ENCODE data around the gene MTX3. TPM values are rescaled to one million over a fixed set of nuclear protein-coding genes. Genes with fewer than 3 reads are reported as not detected.

The MTX3 gene
- 37.3 TPM for polyA plus RNA-seq (ENCODE audit: insufficient read length)
- long read RNA-seq, donor 1, full-length matches to known transcripts, result 1 of 1 reads
- long read RNA-seq, donor 1, partial matches to known transcripts, result 0 of 1 reads
- long read RNA-seq, donor 1, other reads (novel, unspliced or antisense), result 0 of 1 reads
- long read RNA-seq, donor 2, partial matches to known transcripts, result 0 of 1 reads
- long read RNA-seq, donor 2, other reads (novel, unspliced or antisense), result 0 of 1 reads
- long read RNA-seq, donor 3, partial matches to known transcripts, result 0 of 2 reads
- long read RNA-seq, donor 3, other reads (novel, unspliced or antisense), result 0 of 2 reads
- long read RNA-seq, donor 4, result 0 reads
- long read RNA-seq, donor 5, full-length matches to known transcripts, result 4 of 4 reads
- long read RNA-seq, donor 5, partial matches to known transcripts, result 0 of 4 reads
- long read RNA-seq, donor 5, other reads (novel, unspliced or antisense), result 0 of 4 reads
- long read RNA-seq, donor 6, full-length matches to known transcripts, result 2 of 2 reads
- long read RNA-seq, donor 6, partial matches to known transcripts, result 0 of 2 reads
- long read RNA-seq, donor 6, other reads (novel, unspliced or antisense), result 0 of 2 reads
- long read RNA-seq, donor 7, partial matches to known transcripts, result 0 of 2 reads
- long read RNA-seq, donor 7, other reads (novel, unspliced or antisense), result 0 of 2 reads
- long read RNA-seq, donor 8, partial matches to known transcripts, result 8 of 9 reads
- long read RNA-seq, donor 8, other reads (novel, unspliced or antisense), result 0 of 9 reads

DNA sequence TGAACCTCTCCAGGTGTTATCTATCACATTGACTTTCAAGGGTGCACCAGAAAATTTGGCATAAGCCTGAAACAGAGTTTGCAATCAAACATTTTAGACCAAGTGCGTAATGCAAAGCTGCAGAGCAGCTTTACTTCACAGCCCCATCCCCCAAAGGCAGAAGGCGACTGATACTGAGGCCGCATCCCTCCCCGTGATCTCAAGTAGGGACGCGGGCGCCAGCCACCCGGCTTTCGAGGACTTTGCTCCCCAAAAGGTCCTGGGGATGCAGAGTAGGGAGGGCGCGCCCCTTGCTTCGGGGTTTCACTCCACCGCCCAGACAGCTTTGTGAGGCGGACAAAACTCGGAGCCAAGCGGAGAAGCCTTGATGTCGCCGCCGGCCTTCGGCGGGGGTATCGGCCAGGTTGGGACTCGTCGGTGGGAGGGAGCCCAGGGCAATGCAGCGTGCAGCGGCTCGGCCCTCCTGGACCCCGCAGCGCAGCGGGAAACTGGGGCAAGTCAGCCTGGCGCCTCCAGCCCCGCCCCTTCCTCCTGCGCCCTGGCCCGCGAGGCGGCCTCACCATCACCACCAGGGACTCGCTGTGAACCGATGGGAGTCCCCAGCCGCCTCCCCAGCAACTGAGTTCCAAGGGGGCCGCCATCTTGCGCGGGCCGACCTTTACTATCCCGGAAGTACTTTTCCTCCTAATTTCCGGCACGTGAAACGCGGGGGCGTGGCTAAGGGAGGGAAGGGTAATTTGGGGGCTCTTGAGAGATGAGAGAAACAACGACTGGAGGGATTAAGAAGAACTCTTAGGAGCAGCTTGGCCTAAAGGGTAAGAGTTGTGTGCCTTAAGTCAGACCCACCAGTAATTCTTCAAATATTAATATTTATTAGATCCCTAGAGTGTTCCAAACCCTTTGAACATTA lies at the start of gene MTX3:
Gene MTX3 (minus strand): TSS at position 665 of the 910 bp plus-strand sequence. CDS start 24 bp downstream, at position 641.
- peak; percentile 93 for DNase-seq

DNA sequence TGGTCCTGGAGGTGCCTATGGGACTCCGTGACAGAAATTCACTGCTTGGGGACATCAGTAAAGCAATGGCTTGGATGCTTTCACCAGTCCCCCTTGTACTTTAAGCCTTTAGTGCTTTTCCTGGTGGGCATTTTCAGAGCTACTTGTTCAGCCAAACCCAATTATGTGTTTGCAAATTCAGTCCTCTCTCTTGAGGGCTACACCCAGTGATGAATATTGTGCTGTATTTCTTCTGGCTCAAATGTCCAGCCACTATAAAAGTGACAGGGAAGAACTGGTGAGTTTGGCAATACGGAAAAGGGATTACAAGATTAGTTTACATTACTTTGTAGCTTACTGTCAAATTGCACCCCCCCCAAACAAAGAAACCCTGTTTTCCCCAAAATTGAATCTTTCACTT lies 48.6 kb upstream of the MTX3 start:
- DNase-seq, result no peak

- no peak for DNase-seq
Measured at GRCh38 chr5:80037366-80037765, 46.3 kb upstream of the MTX3 start.

- peak; percentile 56 for DNase-seq
Measured at GRCh38 chr5:80036615-80037014, 45.6 kb upstream of the MTX3 start.

DNA sequence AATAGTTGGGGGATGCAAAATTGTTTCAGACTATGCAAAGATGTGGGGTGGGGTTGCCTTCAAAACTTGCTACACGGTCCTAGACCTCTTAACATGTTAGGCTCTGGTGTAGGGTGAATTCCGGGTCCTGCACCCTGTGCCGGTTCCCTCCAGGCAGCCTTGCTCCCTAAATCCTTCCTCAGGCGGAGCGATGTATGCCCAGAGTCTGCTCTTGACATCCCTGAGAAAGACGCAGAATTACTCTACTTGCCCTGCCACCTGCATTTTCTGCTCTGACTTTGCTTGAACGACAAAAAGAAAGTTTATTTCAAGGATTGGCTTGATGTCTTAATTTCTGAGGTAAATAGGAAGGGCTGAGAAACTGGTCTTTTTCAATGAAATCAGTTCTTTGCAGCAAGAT lies 44.8 kb upstream of the MTX3 start:
- no peak for DNase-seq

- no peak for DNase-seq
Measured at GRCh38 chr5:80034962-80035821, 44.1 kb upstream of the MTX3 start, which contains the start of gene THBS4. Gene THBS4 (plus strand): TSS chr5:80035348. CDS start chr5:80035538, 190 bp downstream.

GRCh38 chr5:80034559-80034958 lies 43.5 kb upstream of the MTX3 start:
- no peak for DNase-seq

DNA sequence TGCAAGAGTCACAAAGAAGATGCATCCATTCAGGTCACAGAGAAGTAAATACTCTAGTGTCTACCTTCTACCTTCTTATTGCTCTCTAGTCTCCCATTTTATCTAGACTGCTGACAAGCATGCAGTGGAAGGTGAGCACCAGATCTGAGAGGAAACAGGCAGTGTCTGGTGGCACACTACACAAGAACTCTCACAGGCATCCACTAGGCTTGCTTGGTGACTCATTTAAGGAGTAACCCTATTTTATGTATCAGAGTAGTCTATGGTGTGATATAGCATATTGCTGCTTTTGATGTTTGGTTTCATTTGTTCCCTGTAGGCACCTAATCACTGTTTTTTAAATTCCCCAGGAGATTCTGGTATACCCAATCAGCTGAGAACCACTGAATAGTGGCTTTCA lies 42.5 kb upstream of the MTX3 start:
- DNase-seq, result no peak

DNA sequence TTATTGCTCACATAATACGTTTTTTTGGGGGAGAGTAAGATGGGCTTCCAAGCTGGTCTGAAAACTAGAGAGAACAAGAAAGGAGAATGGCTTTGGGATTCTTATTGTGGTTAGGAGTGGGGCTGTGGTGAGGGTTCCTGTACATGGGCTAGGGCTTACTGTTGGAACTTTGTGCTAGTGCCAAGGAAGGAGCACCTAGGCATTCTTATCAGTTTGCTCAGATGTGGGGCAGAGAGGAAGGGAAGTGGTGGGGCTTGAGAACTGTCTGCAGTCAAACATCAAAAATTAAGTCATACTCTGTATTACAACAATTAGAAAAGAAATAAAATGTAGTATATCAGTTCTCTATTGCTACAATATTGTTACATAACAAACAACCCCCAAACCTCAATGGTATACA lies 40.0 kb upstream of the MTX3 start:
- no peak for DNase-seq

GRCh38 chr5:80026841-80027240 lies 35.8 kb upstream of the MTX3 start:
- no peak for DNase-seq

GRCh38 chr5:80025069-80025468 lies 34.0 kb upstream of the MTX3 start:
- no peak for DNase-seq

- DNase-seq, result no peak
Measured at GRCh38 chr5:80010754-80011392, 19.8 kb upstream of the MTX3 start.

- DNase-seq, result no peak
Measured at GRCh38 chr5:80008995-80009765, 18.1 kb upstream of the MTX3 start.

DNA sequence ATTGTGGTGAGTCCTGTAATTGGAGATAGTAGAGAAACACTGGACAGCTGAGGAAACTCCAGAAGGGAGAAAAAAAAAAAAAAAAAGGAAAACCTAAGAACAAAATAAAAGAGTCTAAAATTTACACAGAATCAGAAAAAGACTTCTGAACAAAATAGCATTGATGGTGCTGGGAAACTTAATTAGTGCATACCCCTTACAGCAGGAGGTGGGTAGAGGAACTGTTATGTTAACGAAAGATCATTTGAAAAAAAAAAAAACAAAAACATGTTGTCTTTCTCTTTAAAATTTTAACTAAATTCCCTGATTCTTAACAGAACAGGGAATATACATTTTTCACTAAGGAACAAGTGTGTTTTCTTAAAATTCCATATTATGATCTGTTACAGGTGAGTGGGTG lies 11.6 kb upstream of the MTX3 start:
- no peak for DNase-seq

GRCh38 chr5:79999722-80000121 lies 8.7 kb upstream of the MTX3 start:
- DNase-seq, result no peak

- no peak for DNase-seq
Measured at GRCh38 chr5:79992891-79993657, 2.0 kb upstream of the MTX3 start.

DNA sequence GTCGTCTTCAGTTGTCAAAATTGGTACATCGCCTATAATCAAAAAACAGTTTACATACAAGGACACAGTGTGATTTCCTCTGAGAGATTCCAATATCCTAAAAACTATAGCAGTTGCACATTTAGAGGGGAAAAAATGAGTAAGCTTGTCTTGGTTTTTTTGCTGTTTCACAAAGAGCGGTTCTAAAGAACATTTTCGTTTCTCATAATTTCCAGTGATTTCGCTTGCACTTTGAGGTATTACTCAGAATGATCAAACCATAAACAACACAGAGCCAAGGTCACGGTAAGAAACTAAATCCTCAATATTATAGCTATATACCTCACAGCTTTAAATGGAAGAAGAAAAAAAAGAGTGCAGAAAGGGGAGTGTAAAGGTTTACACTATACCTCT lies 861 bp downstream of the MTX3 start:
- DNase-seq, result no peak

- DNase-seq, result no peak
Measured at GRCh38 chr5:79986260-79986659, 4.8 kb downstream of the MTX3 start.

- DNase-seq, result no peak
Measured at GRCh38 chr5:79985288-79985687, 5.8 kb downstream of the MTX3 start.
